ENCODE measurements around the gene SASS6.
A peak's percentile ranks its signal among the peaks of the same experiment; 100 is the strongest.

Gene SASS6

GRCh38 chr1:100132566-100133477 is at the start of gene SASS6, which contains the start of gene TRMT13:
TSS of gene SASS6 (minus strand) at chr1:100132930. CDS start at chr1:100132814, 116 bp downstream.
TSS of gene TRMT13 (plus strand) at chr1:100133163. CDS start at chr1:100133169, 6 bp downstream.
- peak; percentile 83 for DNase-seq (ENCODE audit: low read depth in 1 of 2, low spot score in 1 of 2)

GRCh38 chr1:100178091-100178490 is 45.4 kb upstream of the SASS6 start, which contains the start of gene LRRC39:
TSS of gene LRRC39 (minus strand) at chr1:100178256. CDS start at chr1:100168516, 9,740 bp downstream.
- no peak for DNase-seq (ENCODE audit: low read depth in 1 of 2, low spot score in 1 of 2)

- no peak for DNase-seq (ENCODE audit: low read depth in 1 of 2, low spot score in 1 of 2)
Measured at GRCh38 chr1:100177295-100178041, 44.7 kb upstream of the SASS6 start.

- no peak for DNase-seq (ENCODE audit: low read depth in 1 of 2, low spot score in 1 of 2)
Measured at GRCh38 chr1:100168051-100168450, 35.3 kb upstream of the SASS6 start.

- DNase-seq (ENCODE audit: low read depth in 1 of 2, low spot score in 1 of 2) = no peak
Measured at GRCh38 chr1:100164702-100165101, 32.0 kb upstream of the SASS6 start.

GRCh38 chr1:100164216-100164615 is 31.5 kb upstream of the SASS6 start:
- DNase-seq (ENCODE audit: low read depth in 1 of 2, low spot score in 1 of 2) = no peak

GRCh38 chr1:100162881-100163280 is 30.2 kb upstream of the SASS6 start:
- DNase-seq (ENCODE audit: low read depth in 1 of 2, low spot score in 1 of 2) = no peak

GRCh38 chr1:100152271-100152670 is 19.5 kb upstream of the SASS6 start:
- no peak for DNase-seq (ENCODE audit: low read depth in 1 of 2, low spot score in 1 of 2)

- DNase-seq (ENCODE audit: low read depth in 1 of 2, low spot score in 1 of 2) = no peak
Measured at GRCh38 chr1:100151679-100152078, 18.9 kb upstream of the SASS6 start.

GRCh38 chr1:100147875-100148274 is 15.1 kb upstream of the SASS6 start:
- no peak for DNase-seq (ENCODE audit: low read depth in 1 of 2, low spot score in 1 of 2)

GRCh38 chr1:100146958-100147357 is 14.2 kb upstream of the SASS6 start:
- no peak for DNase-seq (ENCODE audit: low read depth in 1 of 2, low spot score in 1 of 2)

GRCh38 chr1:100145116-100145515 is 12.4 kb upstream of the SASS6 start:
- DNase-seq (ENCODE audit: low read depth in 1 of 2, low spot score in 1 of 2) = no peak

GRCh38 chr1:100142343-100142742 is 9.6 kb upstream of the SASS6 start:
- DNase-seq (ENCODE audit: low read depth in 1 of 2, low spot score in 1 of 2) = no peak

GRCh38 chr1:100141192-100141591 is 8.5 kb upstream of the SASS6 start:
- no peak for DNase-seq (ENCODE audit: low read depth in 1 of 2, low spot score in 1 of 2)

GRCh38 chr1:100137602-100138001 is 4.9 kb upstream of the SASS6 start:
- DNase-seq (ENCODE audit: low read depth in 1 of 2, low spot score in 1 of 2) = no peak

GRCh38 chr1:100134872-100135271 is 2.1 kb upstream of the SASS6 start:
- DNase-seq (ENCODE audit: low read depth in 1 of 2, low spot score in 1 of 2) = no peak

- DNase-seq (ENCODE audit: low read depth in 1 of 2, low spot score in 1 of 2) = no peak
Measured at GRCh38 chr1:100131623-100132022, 1.1 kb downstream of the SASS6 start.

GRCh38 chr1:100130552-100131077 is 2.1 kb downstream of the SASS6 start:
- no peak for DNase-seq (ENCODE audit: low read depth in 1 of 2, low spot score in 1 of 2)

GRCh38 chr1:100127226-100127625 is 5.5 kb downstream of the SASS6 start:
- no peak for DNase-seq (ENCODE audit: low read depth in 1 of 2, low spot score in 1 of 2)

- no peak for DNase-seq (ENCODE audit: low read depth in 1 of 2, low spot score in 1 of 2)
Measured at GRCh38 chr1:100122177-100122576, 10.6 kb downstream of the SASS6 start.

- no peak for DNase-seq (ENCODE audit: low read depth in 1 of 2, low spot score in 1 of 2)
Measured at GRCh38 chr1:100115524-100115923, 17.2 kb downstream of the SASS6 start.

All from stimulated activated CD4-positive, alpha-beta T cell treated with anti-CD3 and anti-CD28 coated beads, Interleukin-15, amount 100 ng/mL, for 1 hour (primary cell).